ENCODE measurements around the gene SND1.

DNA sequence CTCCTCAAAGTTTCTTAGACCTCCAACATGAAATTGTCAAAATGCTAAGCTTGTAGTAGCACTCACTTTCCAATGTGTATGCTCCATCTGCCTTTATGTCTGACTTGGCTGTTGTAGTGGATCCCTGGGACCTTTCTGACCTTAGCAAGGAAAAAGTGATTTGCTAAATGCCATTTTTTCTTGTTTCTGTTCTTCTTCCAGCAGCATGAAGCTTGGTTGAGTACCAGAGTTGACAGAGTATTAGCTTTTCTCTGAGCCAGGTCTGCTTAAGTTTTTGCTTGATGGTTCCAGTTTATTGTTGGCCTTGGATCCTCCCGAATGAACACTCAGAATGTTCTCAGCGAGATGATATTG, 168.7 kb downstream of the SND1 start:
- TF ChIP-seq, protein P1, sequence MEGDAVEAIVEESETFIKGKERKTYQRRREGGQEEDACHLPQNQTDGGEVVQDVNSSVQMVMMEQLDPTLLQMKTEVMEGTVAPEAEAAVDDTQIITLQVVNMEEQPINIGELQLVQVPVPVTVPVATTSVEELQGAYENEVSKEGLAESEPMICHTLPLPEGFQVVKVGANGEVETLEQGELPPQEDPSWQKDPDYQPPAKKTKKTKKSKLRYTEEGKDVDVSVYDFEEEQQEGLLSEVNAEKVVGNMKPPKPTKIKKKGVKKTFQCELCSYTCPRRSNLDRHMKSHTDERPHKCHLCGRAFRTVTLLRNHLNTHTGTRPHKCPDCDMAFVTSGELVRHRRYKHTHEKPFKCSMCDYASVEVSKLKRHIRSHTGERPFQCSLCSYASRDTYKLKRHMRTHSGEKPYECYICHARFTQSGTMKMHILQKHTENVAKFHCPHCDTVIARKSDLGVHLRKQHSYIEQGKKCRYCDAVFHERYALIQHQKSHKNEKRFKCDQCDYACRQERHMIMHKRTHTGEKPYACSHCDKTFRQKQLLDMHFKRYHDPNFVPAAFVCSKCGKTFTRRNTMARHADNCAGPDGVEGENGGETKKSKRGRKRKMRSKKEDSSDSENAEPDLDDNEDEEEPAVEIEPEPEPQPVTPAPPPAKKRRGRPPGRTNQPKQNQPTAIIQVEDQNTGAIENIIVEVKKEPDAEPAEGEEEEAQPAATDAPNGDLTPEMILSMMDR (IDR thresholded peaks at IDR 0.05; ENCODE audit: insufficient read depth, low read length): no peak
- TF ChIP-seq, protein P2, sequence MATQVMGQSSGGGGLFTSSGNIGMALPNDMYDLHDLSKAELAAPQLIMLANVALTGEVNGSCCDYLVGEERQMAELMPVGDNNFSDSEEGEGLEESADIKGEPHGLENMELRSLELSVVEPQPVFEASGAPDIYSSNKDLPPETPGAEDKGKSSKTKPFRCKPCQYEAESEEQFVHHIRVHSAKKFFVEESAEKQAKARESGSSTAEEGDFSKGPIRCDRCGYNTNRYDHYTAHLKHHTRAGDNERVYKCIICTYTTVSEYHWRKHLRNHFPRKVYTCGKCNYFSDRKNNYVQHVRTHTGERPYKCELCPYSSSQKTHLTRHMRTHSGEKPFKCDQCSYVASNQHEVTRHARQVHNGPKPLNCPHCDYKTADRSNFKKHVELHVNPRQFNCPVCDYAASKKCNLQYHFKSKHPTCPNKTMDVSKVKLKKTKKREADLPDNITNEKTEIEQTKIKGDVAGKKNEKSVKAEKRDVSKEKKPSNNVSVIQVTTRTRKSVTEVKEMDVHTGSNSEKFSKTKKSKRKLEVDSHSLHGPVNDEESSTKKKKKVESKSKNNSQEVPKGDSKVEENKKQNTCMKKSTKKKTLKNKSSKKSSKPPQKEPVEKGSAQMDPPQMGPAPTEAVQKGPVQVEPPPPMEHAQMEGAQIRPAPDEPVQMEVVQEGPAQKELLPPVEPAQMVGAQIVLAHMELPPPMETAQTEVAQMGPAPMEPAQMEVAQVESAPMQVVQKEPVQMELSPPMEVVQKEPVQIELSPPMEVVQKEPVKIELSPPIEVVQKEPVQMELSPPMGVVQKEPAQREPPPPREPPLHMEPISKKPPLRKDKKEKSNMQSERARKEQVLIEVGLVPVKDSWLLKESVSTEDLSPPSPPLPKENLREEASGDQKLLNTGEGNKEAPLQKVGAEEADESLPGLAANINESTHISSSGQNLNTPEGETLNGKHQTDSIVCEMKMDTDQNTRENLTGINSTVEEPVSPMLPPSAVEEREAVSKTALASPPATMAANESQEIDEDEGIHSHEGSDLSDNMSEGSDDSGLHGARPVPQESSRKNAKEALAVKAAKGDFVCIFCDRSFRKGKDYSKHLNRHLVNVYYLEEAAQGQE (IDR thresholded peaks at IDR 0.05; ENCODE audit: insufficient replicate concordance, low read depth): no peak
- no peak for TF ChIP-seq POLR2AphosphoS5 (IDR thresholded peaks at IDR 0.05; ENCODE audit: low read depth)
- TF ChIP-seq GABPA (IDR thresholded peaks at IDR 0.05; ENCODE audit: low read depth): no peak

Measured in HL-60 (cell line).